ENCODE results near the gene MEPE. TPM values are rescaled to one million over a fixed set of nuclear protein-coding genes. Genes with fewer than 3 reads are reported as not detected.

The MEPE gene
- total RNA-seq, 3 donors from 2014 or later: not detected

DNA sequence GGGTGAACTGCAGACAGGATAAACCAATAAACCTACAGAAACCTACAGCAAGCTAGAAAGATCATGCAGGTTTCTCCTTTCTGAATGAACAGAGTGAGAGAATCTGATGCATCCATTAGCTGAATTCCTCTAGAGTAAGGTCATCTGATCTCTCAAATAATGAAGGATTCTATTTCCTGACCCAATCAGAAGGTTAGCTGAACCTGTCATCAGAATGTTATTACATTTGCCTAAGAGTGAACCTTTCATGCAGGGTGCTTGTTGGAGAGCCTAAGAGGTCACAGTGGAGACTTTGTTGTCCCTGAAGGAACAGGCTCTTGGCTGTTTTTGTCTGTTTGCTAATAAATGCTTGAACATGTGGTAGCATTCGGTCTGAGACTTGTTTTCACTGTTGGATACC, 24.0 kb downstream of the MEPE start:
- no peaks in the 10 kb centered on the region for H3K9me3 ChIP-seq
- DNase-seq (no peak), ATAC-seq (no peak)
- TF ChIP-seq, protein P1, sequence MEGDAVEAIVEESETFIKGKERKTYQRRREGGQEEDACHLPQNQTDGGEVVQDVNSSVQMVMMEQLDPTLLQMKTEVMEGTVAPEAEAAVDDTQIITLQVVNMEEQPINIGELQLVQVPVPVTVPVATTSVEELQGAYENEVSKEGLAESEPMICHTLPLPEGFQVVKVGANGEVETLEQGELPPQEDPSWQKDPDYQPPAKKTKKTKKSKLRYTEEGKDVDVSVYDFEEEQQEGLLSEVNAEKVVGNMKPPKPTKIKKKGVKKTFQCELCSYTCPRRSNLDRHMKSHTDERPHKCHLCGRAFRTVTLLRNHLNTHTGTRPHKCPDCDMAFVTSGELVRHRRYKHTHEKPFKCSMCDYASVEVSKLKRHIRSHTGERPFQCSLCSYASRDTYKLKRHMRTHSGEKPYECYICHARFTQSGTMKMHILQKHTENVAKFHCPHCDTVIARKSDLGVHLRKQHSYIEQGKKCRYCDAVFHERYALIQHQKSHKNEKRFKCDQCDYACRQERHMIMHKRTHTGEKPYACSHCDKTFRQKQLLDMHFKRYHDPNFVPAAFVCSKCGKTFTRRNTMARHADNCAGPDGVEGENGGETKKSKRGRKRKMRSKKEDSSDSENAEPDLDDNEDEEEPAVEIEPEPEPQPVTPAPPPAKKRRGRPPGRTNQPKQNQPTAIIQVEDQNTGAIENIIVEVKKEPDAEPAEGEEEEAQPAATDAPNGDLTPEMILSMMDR (IDR thresholded peaks at IDR 0.05): no peak
- no peaks in the 10 kb centered on the region for H3K4me1 ChIP-seq (ENCODE audit: low read depth)
- no peaks in the 10 kb centered on the region for H3K36me3 ChIP-seq (ENCODE audit: low read depth)
- intact Hi-C loops (cut with DNase I, micrococcal nuclease): loop anchor here (10.0 kb wide), 2 partner anchors 118 to 358 kb away; partner anchors contain the start of gene SPP1 (in 1 of the 2)
- H3K4me3 ChIP-seq: no peak overlapping the region

DNA sequence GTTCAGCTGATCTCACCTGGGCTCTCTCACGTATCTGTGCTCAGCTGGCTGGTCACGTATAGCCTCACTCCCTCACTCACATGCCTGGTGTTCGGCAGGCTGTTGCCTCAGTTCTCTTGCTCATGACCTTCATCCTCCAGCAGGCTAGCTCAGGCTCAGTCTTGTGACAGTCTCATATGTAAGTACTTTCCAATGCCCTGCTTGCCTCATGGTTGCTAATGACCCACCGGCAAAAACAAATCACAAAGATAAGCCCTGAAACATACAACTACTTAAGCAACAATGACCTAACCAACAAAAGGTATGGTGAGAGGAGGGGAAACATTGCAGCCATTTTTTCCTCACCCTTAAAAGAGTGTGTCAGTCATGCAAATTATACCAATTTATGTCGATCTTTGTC, 25.0 kb downstream of the MEPE start:
- Histone ChIP-seq H3K4me1 (ENCODE audit: low read depth) (no peaks in the 10 kb centered on the region), H3K9me3 (no peaks in the 10 kb centered on the region), H3K36me3 (ENCODE audit: low read depth) (no peaks in the 10 kb centered on the region), H3K4me3 (no peak overlapping the region)
- TF ChIP-seq, protein P1 (IDR thresholded peaks at IDR 0.05): no peak
- ATAC-seq (no peak), DNase-seq (no peak)
- intact Hi-C loops (cut with DNase I, micrococcal nuclease): loop anchor here (10.0 kb wide), 2 partner anchors 117 to 357 kb away; partner anchors contain the start of gene SPP1 (in 1 of the 2)

DNA sequence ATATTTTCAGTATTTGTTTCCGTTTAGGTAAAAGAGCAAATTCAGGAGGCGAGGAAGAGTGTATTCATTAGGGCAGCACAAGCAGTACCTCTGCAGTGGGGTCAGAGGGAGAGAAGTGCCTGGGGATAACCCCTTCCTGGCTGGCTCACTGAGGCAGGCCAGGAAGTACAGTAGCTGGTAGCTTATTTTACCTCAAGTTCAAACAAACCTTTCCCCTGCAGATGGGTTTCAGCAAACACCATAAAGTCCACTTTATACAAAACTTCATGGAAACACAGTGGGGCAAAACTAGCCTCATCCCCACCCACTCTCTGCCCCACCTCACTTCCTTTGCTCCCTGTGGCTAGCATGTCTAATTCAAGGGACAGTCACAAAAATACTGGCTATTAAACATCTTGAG, 29.5 kb downstream of the MEPE start:
- peaks cover 6% of the 10 kb centered on the region for H3K4me1 ChIP-seq (ENCODE audit: low read depth)
- no peaks in the 10 kb centered on the region for H3K36me3 ChIP-seq (ENCODE audit: low read depth)
- ATAC-seq: no peak
- TF ChIP-seq, protein P1 (IDR thresholded peaks at IDR 0.05): no peak
- DNase-seq: no peak
- H3K9me3 ChIP-seq: no peaks in the 10 kb centered on the region
- no peak overlapping the region for H3K4me3 ChIP-seq
- intact Hi-C loops (cut with DNase I, micrococcal nuclease): no loop called here

DNA sequence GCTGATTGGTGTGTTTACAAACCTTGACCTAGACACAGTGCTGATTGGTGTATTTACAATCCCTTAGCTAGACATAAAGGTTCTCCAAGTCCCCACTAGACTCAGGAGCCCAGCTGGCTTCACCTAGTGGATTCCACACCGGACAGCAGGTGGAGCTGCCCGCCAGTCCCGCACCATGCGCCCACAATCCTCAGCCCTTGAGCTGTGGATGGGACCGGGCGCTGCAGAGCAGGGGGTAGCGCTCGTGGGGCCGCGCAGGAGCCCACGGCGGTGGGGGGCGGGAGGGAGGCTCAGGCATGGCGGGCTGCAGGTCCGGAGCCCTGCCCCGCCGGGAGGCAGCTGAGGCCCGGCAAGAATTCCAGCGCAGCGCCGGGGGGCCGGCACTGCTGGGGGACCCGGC, 30.7 kb downstream of the MEPE start:
- no peak for DNase-seq
- no peak for ATAC-seq

DNA sequence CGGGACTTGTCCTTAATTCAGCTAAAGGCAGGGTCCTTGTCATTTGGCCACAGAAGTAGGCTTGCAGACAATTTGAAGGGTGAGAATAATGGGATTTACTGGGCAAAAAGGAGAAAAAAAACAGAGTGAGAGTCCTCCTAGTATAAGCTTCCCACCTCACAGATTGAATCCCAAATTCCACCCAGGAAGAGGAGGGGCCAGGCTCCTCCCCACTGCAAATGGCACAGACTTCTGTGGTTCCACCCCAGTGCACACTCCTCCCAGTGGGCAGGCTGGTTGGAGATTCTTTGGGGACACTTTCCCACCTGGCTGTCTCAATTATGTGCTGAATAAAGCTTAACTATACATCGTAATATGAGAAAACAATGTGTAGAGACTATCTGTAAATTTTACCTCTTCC, 31.6 kb downstream of the MEPE start:
- peaks cover 6% of the 10 kb centered on the region for H3K4me1 ChIP-seq (ENCODE audit: low read depth)
- TF ChIP-seq, protein P1 (IDR thresholded peaks at IDR 0.05): no peak
- intact Hi-C loops (cut with DNase I, micrococcal nuclease): no loop called here
- no peaks in the 10 kb centered on the region for H3K9me3 ChIP-seq
- DNase-seq (no peak), ATAC-seq (no peak)
- no peak overlapping the region for H3K4me3 ChIP-seq
- H3K36me3 ChIP-seq (ENCODE audit: low read depth): no peaks in the 10 kb centered on the region

More for the DNA sequence above, 30.7 kb downstream of the MEPE start:
- Histone ChIP-seq H3K4me1 (ENCODE audit: low read depth) (peaks cover 6% of the 10 kb centered on the region), H3K9me3 (no peaks in the 10 kb centered on the region), H3K4me3 (no peak overlapping the region), H3K36me3 (ENCODE audit: low read depth) (no peaks in the 10 kb centered on the region)
- TF ChIP-seq, protein P1 (IDR thresholded peaks at IDR 0.05): no peak
- intact Hi-C loops (cut with DNase I, micrococcal nuclease): no loop called here

DNA sequence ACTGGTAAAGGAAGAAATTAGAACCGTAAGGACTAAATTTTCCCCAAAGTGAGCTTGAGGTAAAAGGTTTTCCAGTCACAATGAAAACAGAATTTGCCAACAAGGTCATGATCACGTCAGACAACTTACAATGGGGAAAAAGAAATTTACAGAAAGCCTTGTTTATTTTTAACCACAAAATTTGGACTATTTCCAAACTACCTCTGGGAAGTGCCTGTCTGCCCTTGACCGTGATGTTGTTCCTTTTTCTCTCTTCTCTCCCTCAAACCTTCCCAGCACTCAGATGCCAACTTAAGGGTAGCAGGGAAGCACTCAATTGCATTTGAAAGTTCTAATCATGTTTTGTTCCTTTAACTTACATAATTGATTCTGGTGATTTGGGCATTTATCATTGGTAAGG, 32.5 kb downstream of the MEPE start:
- ATAC-seq: no peak
- Histone ChIP-seq H3K9me3 (no peaks in the 10 kb centered on the region), H3K4me1 (ENCODE audit: low read depth) (peaks cover 6% of the 10 kb centered on the region), H3K4me3 (no peak overlapping the region), H3K36me3 (ENCODE audit: low read depth) (no peaks in the 10 kb centered on the region)
- no peak for DNase-seq
- intact Hi-C loops (cut with DNase I, micrococcal nuclease): no loop called here
- TF ChIP-seq, protein P1 (IDR thresholded peaks at IDR 0.05): no peak
